RCC 7860 (cell line): Measurements from ENCODE around the gene ARMC10.
"Not testable (repeated sequence)": the region's sequence is repeated elsewhere in the genome, so short reads cannot be mapped to it uniquely, and the experiment has no call there.

Source experiments
- DNase-seq: peaks from one replicate; pipeline ENCODE4 v3.0.0-alpha.2; 2015; ENCODE audit warnings: low spot score
- FAIRE-seq: peaks from 2 replicates; lab custom pipeline; 2012; peaks lifted over from hg19 to GRCh38; lab: Jason Lieb, UNC

The ARMC10 gene

GRCh38 chr7:103074519-103075336 is at the start of gene ARMC10, which contains the start of gene FBXL13:
Gene ARMC10, plus strand, starts transcription at chr7:103075140. Its CDS starts 133 bp downstream, at chr7:103075273.
Gene FBXL13, minus strand, starts transcription at chr7:103074796.
- peak; percentile 71 for FAIRE-seq
- peak; percentile 88 for DNase-seq

- FAIRE-seq (no peak), DNase-seq (no peak)
Observed at GRCh38 chr7:103025341-103025740, 49.6 kb upstream of the ARMC10 start.

GRCh38 chr7:103031024-103031423 is 43.9 kb upstream of the ARMC10 start:
- DNase-seq (no peak), FAIRE-seq (no peak)

- DNase-seq (no peak), FAIRE-seq (peak; percentile 14)
Observed at GRCh38 chr7:103031781-103032180, 43.2 kb upstream of the ARMC10 start.

GRCh38 chr7:103034318-103034717 is 40.6 kb upstream of the ARMC10 start:
- FAIRE-seq, DNase-seq: not testable (repeated sequence)

GRCh38 chr7:103037476-103037822 is 37.5 kb upstream of the ARMC10 start:
- DNase-seq (no peak), FAIRE-seq (no peak)

GRCh38 chr7:103037823-103038739 is 36.9 kb upstream of the ARMC10 start:
- not testable (repeated sequence) for DNase-seq, FAIRE-seq

- FAIRE-seq, DNase-seq: not testable (repeated sequence)
Observed at GRCh38 chr7:103041815-103042214, 33.1 kb upstream of the ARMC10 start.

- DNase-seq (no peak), FAIRE-seq (no peak)
Observed at GRCh38 chr7:103048833-103049232, 26.1 kb upstream of the ARMC10 start.

GRCh38 chr7:103051519-103051918 is 23.4 kb upstream of the ARMC10 start:
- DNase-seq (no peak), FAIRE-seq (no peak)

- DNase-seq, FAIRE-seq: not testable (repeated sequence)
Observed at GRCh38 chr7:103056006-103056405, 18.9 kb upstream of the ARMC10 start.

- no peak for FAIRE-seq
- DNase-seq = no peak
Observed at GRCh38 chr7:103058122-103058521, 16.8 kb upstream of the ARMC10 start.

GRCh38 chr7:103059471-103059870 is 15.5 kb upstream of the ARMC10 start:
- no peak for DNase-seq
- FAIRE-seq = peak; percentile 8

GRCh38 chr7:103063895-103064294 is 11.0 kb upstream of the ARMC10 start:
- DNase-seq (no peak), FAIRE-seq (no peak)

GRCh38 chr7:103065667-103066066 is 9.3 kb upstream of the ARMC10 start:
- DNase-seq = no peak
- no peak for FAIRE-seq

- no peak for FAIRE-seq
- no peak for DNase-seq
Observed at GRCh38 chr7:103068414-103069403, 6.2 kb upstream of the ARMC10 start.

GRCh38 chr7:103071000-103071399 is 3.9 kb upstream of the ARMC10 start:
- FAIRE-seq = no peak
- DNase-seq = no peak

GRCh38 chr7:103073989-103074518 is 886 bp upstream of the ARMC10 start:
- DNase-seq (peak; percentile 46), FAIRE-seq (no peak)

- FAIRE-seq = no peak
- DNase-seq = peak; percentile 41
Observed at GRCh38 chr7:103075337-103075918, 488 bp downstream of the ARMC10 start.

GRCh38 chr7:103076764-103077163 is 1.8 kb downstream of the ARMC10 start:
- FAIRE-seq (no peak), DNase-seq (no peak)
